K562 (cell line): ENCODE data around the gene HSD17B1. TPM values are rescaled to one million over a fixed set of nuclear protein-coding genes. Genes with fewer than 3 reads are reported as not detected.

Experiments
- ATAC-seq: fragments of 200-7000 bp; cut with Tn5 transposase; 3 replicates; pipeline ENCODE4 v1.9.1; 2020; ENCODE audit warnings: moderate library complexity
- BruUV-seq: library from RNA; stranded (reverse); fragments of 400-500 nt; replicated peaks from 2 replicates; lab custom pipeline; 2021; lab: Mats Ljungman, UMichigan
- CTCF ChIA-PET: fragments of 300-600 bp; formaldehyde crosslinking; extraction: SDS; loops from one replicate; lab custom pipeline; 2021; ENCODE audit warnings: low intra/inter-chr PET ratio; lab: Yijun Ruan, JAX
- POLR2A ChIA-PET: fragments of 300-600, 350-650 bp; sonication (Branson Sonifier 250); formaldehyde crosslinking; extraction: SDS; loops from one replicate; lab custom pipeline; 2021; ENCODE audit warnings: antibody characterized with exemption, inconsistent platforms; lab: Yijun Ruan, JAX
- DNase-seq, 4 experiments: peaks; one replicate each; pipeline versions ENCODE4 v3.0.0 to v3.0.0-alpha.2; 2011 to 2018; ENCODE audit warnings: low spot score in 3 of 4, mixed read lengths in 3 of 4; ENCODE audit errors: extremely low read depth in 1 of 4
- FAIRE-seq: peaks from 2 replicates; lab custom pipeline; 2011; peaks lifted over from hg19 to GRCh38; lab: Jason Lieb, UNC
- H2AFZ ChIP-seq: 2 replicates; pipeline ENCODE4 v1.6.0; 2011; ENCODE audit warnings: low read depth, low read length, control low read depth, inconsistent platforms
- H3K27ac ChIP-seq: fragments of 200-600 bp; 3 replicates; pipeline ENCODE4 v1.8.0; 2011; ENCODE audit warnings: low read depth, mild to moderate bottlenecking, control low read depth, inconsistent platforms, low read length, moderate library complexity, mixed read lengths; ENCODE audit errors: extremely low read depth
- H3K27me3 ChIP-seq, 2 experiments: fragments of 300-600 bp in 1 of 2; 2 replicates in 1 of 2; 3 replicates in 1 of 2; pipeline versions ENCODE4 v1.6.0 to v1.8.0; 2011; ENCODE audit warnings: inconsistent platforms in 2 of 2, low read length in 2 of 2, mild to moderate bottlenecking in 1 of 2, mixed read lengths in 1 of 2, moderate library complexity in 1 of 2; ENCODE audit not compliant: control insufficient read depth in 2 of 2, insufficient read depth in 2 of 2
- H3K36me3 ChIP-seq: fragments of 300-600 bp; 3 replicates; pipeline ENCODE4 v1.8.0; 2011; ENCODE audit warnings: mild to moderate bottlenecking, low read length, inconsistent platforms; ENCODE audit not compliant: control insufficient read depth, insufficient read depth
- H3K4me1 ChIP-seq, 2 experiments: fragments of 200-600 bp in 1 of 2; replicated peaks in 1 of 2; 2 replicates in 1 of 2; 3 replicates in 1 of 2; pipeline versions ENCODE4 v1.5.1 to v1.8.0; 2011; ENCODE audit warnings: inconsistent platforms in 2 of 2, low read length in 2 of 2, mild to moderate bottlenecking in 1 of 2, mixed read lengths in 1 of 2, moderate library complexity in 1 of 2; ENCODE audit not compliant: control insufficient read depth in 2 of 2, insufficient read depth in 2 of 2
- H3K4me2 ChIP-seq: 2 replicates; pipeline ENCODE4 v1.6.1; 2011; ENCODE audit warnings: low read length, control low read depth, inconsistent platforms, mixed read lengths; ENCODE audit not compliant: insufficient read depth
- H3K4me3 ChIP-seq: fragments of 200-600 bp; sonication (generic), shearing (Covaris generic); 2 replicates; pipeline ENCODE4 v1.5.1; 2016; ENCODE audit warnings: control low read depth, inconsistent platforms
- H3K79me2 ChIP-seq: fragments of 200-600 bp; 3 replicates; pipeline ENCODE4 v1.8.0; 2011; ENCODE audit warnings: low read length, inconsistent platforms; ENCODE audit not compliant: control insufficient read depth, insufficient read depth
- H3K9ac ChIP-seq, 2 experiments: 2 replicates each; pipeline versions ENCODE4 v1.6.0 to v1.6.1; 2011; ENCODE audit warnings: low read depth in 2 of 2, low read length in 2 of 2, control low read depth in 1 of 2, inconsistent platforms in 1 of 2, mild to moderate bottlenecking in 1 of 2, mixed read lengths in 1 of 2; ENCODE audit not compliant: insufficient read depth in 1 of 2
- H3K9me1 ChIP-seq: one replicate; pipeline ENCODE4 v1.6.0; 2011; ENCODE audit warnings: inconsistent platforms, mild to moderate bottlenecking, low read length, moderate library complexity; ENCODE audit not compliant: control insufficient read depth, insufficient read depth
- H3K9me3 ChIP-seq: replicated peaks from 2 replicates; pipeline ENCODE4 v1.5.1; 2011; ENCODE audit warnings: low read depth, low read length, inconsistent platforms; ENCODE audit not compliant: control insufficient read depth, insufficient read depth
- H4K20me1 ChIP-seq: replicated peaks from 2 replicates; pipeline ENCODE4 v1.6.1; 2011; ENCODE audit warnings: low read length, inconsistent platforms, mixed read lengths; ENCODE audit not compliant: control insufficient read depth, insufficient read depth
- CBX5 ChIP-seq: IDR thresholded peaks from 2 replicates; pipeline ENCODE4 v1.6.1; 2014; ENCODE audit warnings: low read depth, borderline replicate concordance
- CSDE1 ChIP-seq, 2 experiments: fragments of 450-650 bp; IDR thresholded peaks; 2 replicates each; pipeline ENCODE4 v1.6.1; 2016; ENCODE audit warnings: mild to moderate bottlenecking in 1 of 2
- HDGF ChIP-seq: fragments of 450-650 bp; IDR thresholded peaks from 2 replicates; pipeline ENCODE4 v1.6.1; 2016
- JUND ChIP-seq, 2 experiments: IDR thresholded peaks; 2 replicates in 1 of 2; 3 replicates in 1 of 2; pipeline ENCODE4 v1.6.1; 2011; ENCODE audit warnings: borderline replicate concordance in 2 of 2, low read depth in 2 of 2, low read length in 2 of 2, improper control_type of control experiment in 1 of 2, missing biosample characterization in 1 of 2, missing genetic modification characterization in 1 of 2, missing genetic modification reagents in 1 of 2
- KAT7 ChIP-seq: sonication (generic); formaldehyde crosslinking; IDR thresholded peaks from 2 replicates; pipeline ENCODE4 v1.8.0; 2022; ENCODE audit warnings: missing genetic modification reagents, mild to moderate bottlenecking, borderline replicate concordance
- NFIC ChIP-seq: fragments of 450-650 bp; IDR thresholded peaks from 2 replicates; pipeline ENCODE4 v1.6.1; 2017; ENCODE audit warnings: mild to moderate bottlenecking, inconsistent platforms
- THRAP3 ChIP-seq: fragments of 450-650 bp; IDR thresholded peaks from 2 replicates; pipeline ENCODE4 v1.6.1; 2016; ENCODE audit warnings: mild to moderate bottlenecking, inconsistent platforms, borderline replicate concordance
- ZNF407 ChIP-seq: fragments of 450-650 bp; IDR thresholded peaks from 2 replicates; pipeline ENCODE4 v1.6.1; 2016; ENCODE audit warnings: low read depth
- WGBS: fragments of 100-300 bp; shearing (Covaris generic); methylation state at CpG from one replicate; pipeline ENCODE4 v1.1.6; 2016; ENCODE audit warnings: low coverage, mixed read lengths; ENCODE audit not compliant: insufficient coverage; ENCODE audit errors: missing lambda C conversion rate; 5-methylcytosine and 5-hydroxymethylcytosine counted together
- in situ Hi-C: fragments of 300-500 bp; cut with MboI; formaldehyde crosslinking; loops from 4 replicates; pipeline ENCODE4 v1.15.0; 2018; ENCODE audit warnings: inconsistent platforms, mixed read lengths
- intact Hi-C: fragments of 100-400 bp; cut with micrococcal nuclease; formaldehyde crosslinking; loops from 2 replicates; pipeline ENCODE4 v1.14.2; 2022
- polyA plus RNA-seq, 8 experiments: library from polyadenylated mRNA; depleted of rRNA in 4 of 8; stranded (reverse) in 5 of 8; unstranded in 3 of 8; fragments of >200 nt; fragmentation: Nextera tagmentation in 2 of 8; fragmentation: Illumina TruSeq in 1 of 8; extraction: Ambion mirVana in 2 of 8; extraction: Trizol in 1 of 8; gene quantifications; 2 replicates each; pipeline versions ENCODE4 v1.2.1 to v1.2.3, GENCODE V29; 2011 to 2014; ENCODE audit warnings: inconsistent platforms in 1 of 8, missing spikeins in 1 of 8
- total RNA-seq, 7 experiments: library from RNA; depleted of rRNA in 6 of 7; stranded (reverse); fragments of >200 nt in 6 of 7; fragmentation: Illumina TruSeq in 2 of 7; extraction: Trizol in 2 of 7; gene quantifications; 2 replicates each; pipeline versions ENCODE4 v1.2.1 to v1.2.3, GENCODE V29; 2011 to 2021; ENCODE audit warnings: low replicate concordance in 1 of 7

HSD17B1 gene
- total and polyA plus RNA-seq, 9 of the 15 experiments (the other 6 are each of a cell fraction or from before 2014, with no cell fraction given) = 0.55 to 21.1 (median 3.6) TPM

- Histone ChIP-seq H3K27ac (peak overlapping the region; percentile 88), H3K9me1 (no peaks in the 10 kb centered on the region), H3K36me3 (peaks cover 45% of the 10 kb centered on the region), H2AFZ (no peak overlapping the region), H3K4me1 (peaks cover 25 to 70% of the 10 kb centered on the region in 2 experiments), H3K79me2 (peaks cover 49% of the 10 kb centered on the region), H3K27me3 (no peaks in the 10 kb centered on the region), H3K9me3 (no peaks in the 10 kb centered on the region), H4K20me1 (no peaks in the 10 kb centered on the region), H3K9ac (peak overlapping the region; percentile 93 to 99), H3K4me2 (peak overlapping the region; percentile 92), H3K4me3 (peak overlapping the region; percentile 74)
- no peak for FAIRE-seq
- in situ Hi-C loops (no loop called here), intact Hi-C loops (no loop called here)
- ATAC-seq = no peak
- no TSS peak for BruUV-seq
- TF ChIP-seq NFIC (peak; percentile 57), KAT7 (CRISPR knock-in tag) (0 out of 2 replicates have a peak, but pooled peaks have one; percentile 9), JUND (IDR thresholded peaks at IDR 0.05; ENCODE audit: borderline replicate concordance, low read depth, low read length) (no peak), JUND (tag; IDR thresholded peaks at IDR 0.05; ENCODE audit: borderline replicate concordance, low read depth, low read length) (no peak), CSDE1 (IDR thresholded peaks at IDR 0.05) (no peak)
- no peak for DNase-seq
- POLR2A ChIA-PET = interaction anchor here (2.7 to 8.3 kb wide), 2 partner anchors 10 to 14 kb away, joined by 7 to 58 read pairs; partner anchors contain the start of gene PSMC3IP
- CTCF ChIA-PET = no interaction called here
- WGBS = 32% methylated on average over 1 of the region's 1 CpG
Measured at GRCh38 chr17:42563543-42563942, 10.8 kb downstream of the HSD17B1 start.

GRCh38 chr17:42563950-42564349 is 11.2 kb downstream of the HSD17B1 start:
- no peak for FAIRE-seq
- peak overlapping the region; percentile 88; the same call in 2 of the 3 replicates for H3K27ac ChIP-seq
- H3K36me3 ChIP-seq = peaks cover 49% of the 10 kb centered on the region
- intact Hi-C loops = no loop called here
- H4K20me1 ChIP-seq = no peaks in the 10 kb centered on the region
- H3K4me2 ChIP-seq = peak overlapping the region; percentile 92
- peak overlapping the region; percentile 93 to 99 for H3K9ac ChIP-seq
- ATAC-seq = no peak
- CTCF ChIA-PET = no interaction called here
- H3K9me1 ChIP-seq = no peaks in the 10 kb centered on the region
- in situ Hi-C loops = no loop called here
- 66% methylated on average over 9 of the region's 9 CpGs for WGBS
- H2AFZ ChIP-seq = no peak overlapping the region
- POLR2A ChIA-PET = interaction anchor here (1.2 to 8.3 kb wide), 3 partner anchors 10 to 23 kb away, joined by 4 to 58 read pairs (median 7); partner anchors contain the start of gene PSMC3IP
- DNase-seq = no peak
- no TSS peak for BruUV-seq
- H3K27me3 ChIP-seq = no peaks in the 10 kb centered on the region
- peak overlapping the region; percentile 74; the same call in 1 of the 2 replicates for H3K4me3 ChIP-seq
- no peaks in the 10 kb centered on the region for H3K9me3 ChIP-seq
- H3K79me2 ChIP-seq = peaks cover 53% of the 10 kb centered on the region
- H3K4me1 ChIP-seq = peaks cover 29 to 72% of the 10 kb centered on the region in 2 experiments
- TF ChIP-seq THRAP3 = no peak
- TF ChIP-seq ZNF407 = no peak
- TF ChIP-seq CBX5 = no peak
- no peak for TF ChIP-seq HDGF
